ENCODE measurements around the gene HOXA4.

HOXA4 gene

GRCh38 chr7:27157702-27158431 lies 27.3 kb upstream of the HOXA4 start:
- DNase-seq: no peak

- no peak for DNase-seq
Observed at GRCh38 chr7:27156916-27157701, 26.6 kb upstream of the HOXA4 start.

GRCh38 chr7:27156508-27156898 lies 25.9 kb upstream of the HOXA4 start, which contains the start of gene HOXA7:
HOXA7 (minus strand) TSS chr7:27156675; CDS start chr7:27156545, 130 bp downstream.
- DNase-seq: no peak

GRCh38 chr7:27155816-27156507 lies 25.4 kb upstream of the HOXA4 start:
- no peak for DNase-seq

GRCh38 chr7:27154901-27155815 lies 24.6 kb upstream of the HOXA4 start:
- DNase-seq: peak; percentile 29

GRCh38 chr7:27154369-27154768 lies 23.8 kb upstream of the HOXA4 start:
- no peak for DNase-seq

GRCh38 chr7:27153526-27153925 lies 23.0 kb upstream of the HOXA4 start:
- DNase-seq: no peak

GRCh38 chr7:27152816-27153442 lies 22.4 kb upstream of the HOXA4 start:
- DNase-seq: no peak

- DNase-seq: no peak
Observed at GRCh38 chr7:27151931-27152815, 21.6 kb upstream of the HOXA4 start, which contains the start of gene HOXA3. HOXA3 (minus strand) TSS chr7:27152583; CDS start chr7:27110640, 41,943 bp downstream.

GRCh38 chr7:27151341-27151930 lies 20.9 kb upstream of the HOXA4 start:
- DNase-seq: no peak

GRCh38 chr7:27150568-27151340 lies 20.2 kb upstream of the HOXA4 start:
- DNase-seq: peak; percentile 63

- DNase-seq: no peak
Observed at GRCh38 chr7:27149842-27150567, 19.4 kb upstream of the HOXA4 start.

- no peak for DNase-seq
Observed at GRCh38 chr7:27148756-27149641, 18.4 kb upstream of the HOXA4 start.

GRCh38 chr7:27148031-27148755 lies 17.6 kb upstream of the HOXA4 start:
- DNase-seq: no peak

- no peak for DNase-seq
Observed at GRCh38 chr7:27147199-27148030, 16.9 kb upstream of the HOXA4 start, which contains the start of gene HOXA6. HOXA6 (minus strand) TSS chr7:27147774; CDS start chr7:27147749, 25 bp downstream.
